ENCODE measurements around the gene PRKN.
"Not testable (repeated sequence)": the region's sequence is repeated elsewhere in the genome, so short reads cannot be mapped to it uniquely, and the experiment has no call there.

The PRKN gene

GRCh38 chr6:162543221-162543620, 184.3 kb downstream of the PRKN start:
- ChIA-PET POLR2A (no interaction called here), CTCF (no interaction called here)
- TF ChIP-seq ELF4 (IDR thresholded peaks at IDR 0.05) (no peak), NFRKB (IDR thresholded peaks at IDR 0.05) (no peak), ZNF384 (IDR thresholded peaks at IDR 0.05) (no peak)
- DNase-seq (ENCODE audit: extremely low spot score): no peak

GRCh38 chr6:162541019-162541601, 186.5 kb downstream of the PRKN start:
- CTCF ChIA-PET: no interaction called here
- no peak for DNase-seq (ENCODE audit: extremely low spot score)
- POLR2A ChIA-PET: no interaction called here
- no peak for TF ChIP-seq PKNOX1 (IDR thresholded peaks at IDR 0.05)
- TF ChIP-seq NFRKB (IDR thresholded peaks at IDR 0.05): no peak
- TF ChIP-seq SP1 (IDR thresholded peaks at IDR 0.05): no peak
- TF ChIP-seq FOXK2 (IDR thresholded peaks at IDR 0.05): no peak
- TF ChIP-seq BHLHE40 (IDR thresholded peaks at IDR 0.05; ENCODE audit: borderline replicate concordance): no peak
- no peak for TF ChIP-seq FOXM1 (IDR thresholded peaks at IDR 0.05; ENCODE audit: borderline replicate concordance)
- TF ChIP-seq CTBP1 (IDR thresholded peaks at IDR 0.05; ENCODE audit: borderline replicate concordance): no peak
- TF ChIP-seq ZNF384 (IDR thresholded peaks at IDR 0.05): no peak

GRCh38 chr6:162539321-162539720, 188.2 kb downstream of the PRKN start:
- CTCF ChIA-PET: no interaction called here
- DNase-seq (ENCODE audit: extremely low spot score): no peak

GRCh38 chr6:162538643-162539064, 188.9 kb downstream of the PRKN start:
- ChIA-PET CTCF (no interaction called here), POLR2A (interaction anchor here (0.6 kb wide), 1 partner anchor 90 kb away, joined by 3 read pairs; no protein-coding TSS in a partner anchor)
- TF ChIP-seq PKNOX1 (IDR thresholded peaks at IDR 0.05) (peak; percentile 71), FOXA1 (IDR thresholded peaks at IDR 0.05) (no peak), CTBP1 (IDR thresholded peaks at IDR 0.05; ENCODE audit: borderline replicate concordance) (no peak), LEF1 (IDR thresholded peaks at IDR 0.05; ENCODE audit: borderline replicate concordance) (no peak), ARNT (IDR thresholded peaks at IDR 0.05) (no peak), FOXK2 (IDR thresholded peaks at IDR 0.05) (no peak), TARDBP (IDR thresholded peaks at IDR 0.05) (no peak)
- no peak for DNase-seq (ENCODE audit: extremely low spot score)

More at GRCh38 chr6:162539321-162539720, 188.2 kb downstream of the PRKN start:
- TF ChIP-seq FOXM1 (IDR thresholded peaks at IDR 0.05; ENCODE audit: borderline replicate concordance): no peak
- no peak for TF ChIP-seq LEF1 (IDR thresholded peaks at IDR 0.05; ENCODE audit: borderline replicate concordance)
- POLR2A ChIA-PET: no interaction called here

- CTCF ChIA-PET: no interaction called here
- TF ChIP-seq FOXA1 (IDR thresholded peaks at IDR 0.05) (no peak), FOXM1 (IDR thresholded peaks at IDR 0.05; ENCODE audit: borderline replicate concordance) (no peak), SUZ12 (IDR thresholded peaks at IDR 0.05) (no peak), CTBP1 (IDR thresholded peaks at IDR 0.05; ENCODE audit: borderline replicate concordance) (no peak), PKNOX1 (IDR thresholded peaks at IDR 0.05) (no peak), TARDBP (IDR thresholded peaks at IDR 0.05) (no peak), NFRKB (IDR thresholded peaks at IDR 0.05) (no peak), BHLHE40 (IDR thresholded peaks at IDR 0.05; ENCODE audit: borderline replicate concordance) (no peak), HDGF (IDR thresholded peaks at IDR 0.05; ENCODE audit: borderline replicate concordance) (no peak)
- no peak for DNase-seq (ENCODE audit: extremely low spot score)
- POLR2A ChIA-PET: no interaction called here
Measured at GRCh38 chr6:162533009-162533400, 194.6 kb downstream of the PRKN start.

- TF ChIP-seq HDGF (IDR thresholded peaks at IDR 0.05; ENCODE audit: borderline replicate concordance) (no peak), ARNT (IDR thresholded peaks at IDR 0.05) (no peak), LEF1 (IDR thresholded peaks at IDR 0.05; ENCODE audit: borderline replicate concordance) (no peak), L3MBTL2 (conservative IDR thresholded peaks at IDR 0.05) (no peak), FOXA1 (IDR thresholded peaks at IDR 0.05) (no peak), BHLHE40 (IDR thresholded peaks at IDR 0.05; ENCODE audit: borderline replicate concordance) (no peak), PKNOX1 (IDR thresholded peaks at IDR 0.05) (no peak), ELF4 (IDR thresholded peaks at IDR 0.05) (no peak), FOXK2 (IDR thresholded peaks at IDR 0.05) (no peak)
- no peak for DNase-seq (ENCODE audit: extremely low spot score)
- ChIA-PET POLR2A (no interaction called here), CTCF (no interaction called here)
Measured at GRCh38 chr6:162532283-162533008, 195.1 kb downstream of the PRKN start.

GRCh38 chr6:162531391-162531790, 196.2 kb downstream of the PRKN start:
- CTCF ChIA-PET; POLR2A ChIA-PET; DNase-seq (ENCODE audit: extremely low spot score): not testable (repeated sequence)

Measured in HEK293T (cell line).